Left renal pelvis (tissue), 4 donors: ENCODE results near the gene YAP1. TPM values are rescaled to one million over a fixed set of nuclear protein-coding genes. Genes with fewer than 3 reads are reported as not detected.

ENCODE experiments used
- DNase-seq, 4 donors: peaks; one replicate each; pipeline ENCODE4 v3.0.0-alpha.2; 2013; ENCODE audit warnings: low read depth in 4 of 4, low spot score in 3 of 4
- polyA plus RNA-seq, 4 donors: library from polyadenylated mRNA; unstranded; fragments of 120-200 nt; gene quantifications; one replicate each; pipeline ENCODE4 v1.2.1, GENCODE V29; 2013; ENCODE audit not compliant: insufficient read length in 4 of 4

Gene YAP1
- polyA plus RNA-seq, 4 donors: 160 to 207 (median 190) TPM

- no peak for DNase-seq
Observed at GRCh38 chr11:102155676-102156075, 45.4 kb downstream of the YAP1 start.

GRCh38 chr11:102157219-102157618, 47.0 kb downstream of the YAP1 start:
- no peak for DNase-seq

GRCh38 chr11:102158164-102158735, 48.0 kb downstream of the YAP1 start:
- DNase-seq: no peak

DNA sequence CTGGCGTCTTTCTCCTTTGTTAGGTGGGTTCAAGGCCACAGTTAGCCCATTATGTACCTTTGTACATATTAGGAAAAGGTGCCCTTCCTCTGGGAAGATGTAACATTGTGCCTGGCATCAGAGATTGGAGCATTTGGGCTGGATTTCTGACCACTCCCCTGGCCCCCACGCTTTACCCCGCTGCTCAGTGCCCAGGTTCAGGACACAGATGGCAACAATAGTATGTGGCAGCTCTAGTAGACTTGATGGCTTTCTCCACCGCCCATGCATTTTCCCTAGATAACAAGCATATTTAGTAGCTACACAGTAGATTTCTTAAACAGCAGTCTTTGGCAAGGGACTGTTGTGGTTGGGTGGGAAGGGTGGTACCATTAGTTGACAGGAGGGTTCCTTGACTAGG, 53.1 kb downstream of the YAP1 start:
- DNase-seq: no peak

- DNase-seq: no peak
Observed at GRCh38 chr11:102166175-102167064, 56.2 kb downstream of the YAP1 start.

GRCh38 chr11:102168481-102168880, 58.2 kb downstream of the YAP1 start:
- no peak for DNase-seq

GRCh38 chr11:102171101-102171500, 60.9 kb downstream of the YAP1 start:
- no peak for DNase-seq

- DNase-seq: no peak
Observed at GRCh38 chr11:102172127-102172848, 62.0 kb downstream of the YAP1 start.

DNA sequence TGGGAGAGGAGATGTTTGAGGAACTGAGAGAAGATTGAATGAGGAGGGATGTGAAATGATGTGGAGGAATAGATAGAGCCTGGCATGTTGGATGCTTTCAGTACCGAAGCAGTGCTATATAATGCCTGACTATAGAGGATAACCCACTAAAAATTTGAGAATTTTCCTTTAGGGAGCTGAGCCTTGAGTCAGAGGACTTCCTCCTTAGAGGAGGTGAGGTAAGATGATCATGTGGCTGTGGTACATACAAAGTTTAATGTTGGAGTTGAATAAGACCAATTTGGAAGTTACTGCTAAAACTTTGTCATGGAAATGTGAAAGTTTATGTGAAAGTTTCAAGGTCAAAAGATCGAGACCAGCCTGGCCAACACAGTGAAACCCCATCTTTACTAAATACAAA, 66.9 kb downstream of the YAP1 start:
- DNase-seq: no peak

DNA sequence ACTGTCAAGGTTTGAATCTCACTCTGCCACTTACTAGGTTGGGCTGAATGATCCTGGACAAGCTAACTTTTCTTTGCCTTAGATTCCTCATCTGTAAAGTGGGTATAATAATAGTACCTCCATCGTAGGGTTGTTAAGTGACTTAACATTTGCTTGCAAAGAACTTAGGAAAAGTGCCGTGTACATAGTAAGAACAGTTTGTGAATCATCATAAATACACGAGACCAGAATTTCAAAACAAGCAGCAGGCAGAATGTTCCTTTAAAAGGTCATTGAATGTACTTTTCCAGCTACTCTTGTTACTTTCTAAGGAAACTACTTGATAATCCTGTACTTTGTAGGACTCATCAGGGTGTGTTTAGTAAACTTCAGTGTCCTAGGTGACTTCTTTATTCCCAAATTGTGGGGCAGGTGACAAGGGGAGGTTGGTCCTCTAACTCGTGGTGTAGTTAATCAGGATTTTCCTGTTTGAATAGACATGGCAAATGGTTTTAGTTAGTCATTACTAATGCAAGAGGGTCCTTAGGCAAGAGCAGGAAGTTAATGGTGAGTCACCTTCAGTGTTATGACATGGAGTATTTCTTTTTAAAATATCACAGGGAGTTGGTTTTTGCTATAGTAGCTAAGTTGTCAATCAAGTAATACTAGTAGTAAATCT, 67.9 kb downstream of the YAP1 start:
- no peak for DNase-seq

DNA sequence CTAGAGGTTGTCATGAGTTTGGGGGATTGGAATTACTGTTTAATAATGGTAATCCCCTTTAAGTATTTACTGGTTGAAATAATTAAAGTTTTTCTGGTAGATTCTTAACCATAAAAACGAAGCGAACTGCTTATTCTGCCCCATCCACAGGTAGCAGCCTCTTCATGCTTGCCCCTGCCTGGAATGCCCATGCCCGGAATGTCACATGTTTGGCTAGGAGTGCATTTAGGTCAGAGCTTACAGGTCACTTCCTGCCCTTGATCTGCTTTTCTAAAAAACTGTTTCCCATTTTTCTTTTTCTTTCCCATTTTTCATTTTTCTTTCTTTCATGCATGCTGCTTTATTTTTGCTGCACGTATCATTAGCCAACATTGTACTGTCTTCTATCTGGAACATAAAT, 69.1 kb downstream of the YAP1 start:
- DNase-seq: no peak

DNA sequence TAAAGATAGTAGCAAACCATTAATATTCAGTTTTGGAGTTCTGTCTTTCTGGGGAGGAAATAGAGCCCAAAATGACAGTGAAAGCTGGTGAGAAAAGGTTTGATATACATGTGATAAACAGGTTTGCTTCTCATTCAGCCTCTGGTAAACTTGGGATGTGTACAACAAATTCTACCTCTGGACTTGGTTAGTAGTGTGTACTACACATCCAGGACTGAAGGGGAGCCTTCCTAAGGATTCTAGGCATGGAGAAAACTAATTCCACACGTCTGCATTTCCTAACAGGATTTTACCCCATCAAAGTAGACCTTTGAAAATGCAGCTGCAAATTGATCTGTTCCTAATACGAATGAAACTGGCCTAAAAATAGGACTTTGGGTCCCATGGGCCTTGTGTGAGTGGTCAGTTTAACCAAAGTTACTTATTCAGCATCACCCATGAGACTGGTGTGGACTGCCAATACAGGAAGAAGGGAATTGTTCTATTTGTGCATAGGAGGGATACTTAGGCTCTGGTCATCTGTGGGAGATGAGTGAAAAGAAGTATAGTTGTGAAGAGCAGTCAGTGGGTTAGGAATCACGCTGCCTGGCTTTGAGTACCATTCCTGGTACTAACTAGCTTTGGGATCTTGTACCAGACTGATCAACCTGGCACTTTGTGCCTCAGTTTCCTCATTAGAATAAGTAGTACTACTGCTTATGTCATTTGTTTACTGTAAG, 74.2 kb downstream of the YAP1 start:
- DNase-seq: no peak

GRCh38 chr11:102186551-102187191, 76.4 kb downstream of the YAP1 start:
- no peak for DNase-seq

DNA sequence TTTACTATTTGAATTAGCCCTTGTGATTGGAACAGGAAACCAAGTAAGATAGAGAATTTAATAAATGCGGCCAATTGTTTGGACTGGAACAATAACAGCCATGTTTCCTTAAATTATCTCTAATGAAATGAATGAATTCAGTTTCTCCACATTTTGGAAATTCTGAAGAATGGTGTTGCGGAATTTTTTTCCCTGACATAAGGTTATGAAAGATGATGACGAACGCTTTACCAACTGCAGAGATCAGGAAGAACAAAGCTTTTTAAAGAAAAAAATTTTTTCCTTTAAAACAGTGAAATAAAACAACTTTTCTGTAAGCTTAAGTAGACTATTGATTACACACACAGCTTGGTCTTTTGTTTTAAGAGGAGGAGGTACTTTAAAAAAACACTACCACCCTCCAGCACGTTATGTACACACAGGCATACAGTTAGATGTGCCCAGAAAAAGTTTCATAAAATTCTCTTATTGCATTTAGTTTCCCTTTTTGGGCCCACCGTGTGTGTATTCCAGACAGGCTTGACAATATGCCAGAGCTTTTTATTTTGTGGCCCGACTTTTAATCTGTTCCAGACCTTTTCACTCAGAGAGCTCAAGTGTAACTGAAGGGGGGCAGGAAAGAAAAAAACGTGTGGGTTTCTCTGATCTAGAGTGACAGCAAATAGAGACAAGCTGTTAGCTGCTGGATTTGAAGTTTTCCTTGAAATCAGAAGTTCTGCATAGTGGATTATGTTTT, 77.3 kb downstream of the YAP1 start:
- DNase-seq: no peak

DNA sequence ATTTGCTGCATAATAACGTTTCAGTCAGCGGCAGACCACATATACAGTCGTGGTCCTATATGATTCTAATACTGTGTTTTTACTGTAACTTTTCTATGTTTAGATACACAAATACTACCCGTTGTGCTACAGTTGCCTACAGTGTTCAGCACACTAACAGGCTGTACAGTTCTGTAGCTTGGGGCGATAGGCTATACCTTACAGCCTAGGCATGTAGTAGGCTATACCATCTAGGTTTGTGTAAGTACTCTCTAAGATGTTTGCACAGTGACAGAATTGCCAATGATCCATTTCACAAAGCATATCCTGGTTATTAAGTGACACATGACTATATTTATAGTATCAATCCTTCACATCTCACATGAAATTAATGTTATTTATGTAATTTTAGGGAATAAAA, 78.2 kb downstream of the YAP1 start:
- DNase-seq: no peak

GRCh38 chr11:102191832-102192231, 81.6 kb downstream of the YAP1 start:
- DNase-seq: no peak

DNA sequence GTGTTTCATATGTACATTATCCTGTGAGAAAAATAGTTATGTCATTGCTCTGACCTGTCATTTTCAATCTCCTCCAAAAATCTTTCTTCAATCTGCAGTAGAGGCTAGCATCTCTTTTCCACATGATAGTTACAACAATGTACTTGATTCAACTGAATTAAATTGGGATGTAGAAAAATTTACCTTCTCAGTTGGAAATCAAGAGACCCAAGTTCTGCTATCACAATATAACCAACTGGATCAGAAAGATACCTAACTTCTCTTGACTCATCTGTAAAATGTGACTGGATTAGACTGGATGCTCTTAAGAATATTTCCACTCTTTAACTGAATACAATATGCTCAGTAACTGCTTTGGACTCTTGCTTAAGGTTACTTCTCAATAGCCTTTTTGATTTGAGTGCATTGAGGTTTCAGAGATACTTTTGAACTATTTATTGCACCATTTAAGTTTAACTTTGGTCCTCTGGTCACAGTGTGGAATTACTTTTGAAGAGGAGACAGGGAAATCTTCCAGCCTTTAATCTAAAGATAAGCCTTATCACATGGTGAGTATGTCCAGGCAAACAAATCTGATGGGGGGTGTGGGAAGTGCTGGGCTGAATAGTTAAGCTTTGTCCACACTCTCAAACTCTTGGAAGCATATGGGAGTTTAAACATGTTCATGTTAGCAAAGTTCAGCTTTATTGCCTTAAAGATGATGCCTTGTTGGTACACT, 82.3 kb downstream of the YAP1 start:
- DNase-seq: no peak

DNA sequence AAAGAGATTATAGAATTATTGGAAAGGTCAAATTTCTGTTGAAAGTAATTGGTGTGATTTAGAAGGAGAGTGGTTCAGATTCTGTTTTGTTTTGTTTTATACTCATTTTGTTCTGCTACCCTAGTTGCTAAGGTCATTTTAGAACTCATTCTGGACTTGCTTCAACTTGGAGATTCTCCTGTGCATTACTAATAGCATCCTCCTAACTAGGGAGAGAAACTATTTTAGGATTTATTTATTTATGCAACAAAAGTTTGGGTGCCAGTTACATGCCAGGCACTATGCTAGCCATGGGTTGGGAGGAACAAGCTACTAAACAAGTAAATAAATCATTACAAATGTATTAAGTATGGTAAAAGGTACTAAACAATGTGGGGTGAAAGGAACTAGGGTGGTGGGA, 84.0 kb downstream of the YAP1 start:
- no peak for DNase-seq

GRCh38 chr11:102194990-102195389, 84.7 kb downstream of the YAP1 start:
- no peak for DNase-seq
